Hepatic stellate cell (primary cell): ENCODE measurements around the gene BDKRB2.

Experiments used
- DNase-seq: peaks from one replicate; pipeline ENCODE4 v3.0.0; 2011; ENCODE audit warnings: low spot score

The BDKRB2 gene

DNA sequence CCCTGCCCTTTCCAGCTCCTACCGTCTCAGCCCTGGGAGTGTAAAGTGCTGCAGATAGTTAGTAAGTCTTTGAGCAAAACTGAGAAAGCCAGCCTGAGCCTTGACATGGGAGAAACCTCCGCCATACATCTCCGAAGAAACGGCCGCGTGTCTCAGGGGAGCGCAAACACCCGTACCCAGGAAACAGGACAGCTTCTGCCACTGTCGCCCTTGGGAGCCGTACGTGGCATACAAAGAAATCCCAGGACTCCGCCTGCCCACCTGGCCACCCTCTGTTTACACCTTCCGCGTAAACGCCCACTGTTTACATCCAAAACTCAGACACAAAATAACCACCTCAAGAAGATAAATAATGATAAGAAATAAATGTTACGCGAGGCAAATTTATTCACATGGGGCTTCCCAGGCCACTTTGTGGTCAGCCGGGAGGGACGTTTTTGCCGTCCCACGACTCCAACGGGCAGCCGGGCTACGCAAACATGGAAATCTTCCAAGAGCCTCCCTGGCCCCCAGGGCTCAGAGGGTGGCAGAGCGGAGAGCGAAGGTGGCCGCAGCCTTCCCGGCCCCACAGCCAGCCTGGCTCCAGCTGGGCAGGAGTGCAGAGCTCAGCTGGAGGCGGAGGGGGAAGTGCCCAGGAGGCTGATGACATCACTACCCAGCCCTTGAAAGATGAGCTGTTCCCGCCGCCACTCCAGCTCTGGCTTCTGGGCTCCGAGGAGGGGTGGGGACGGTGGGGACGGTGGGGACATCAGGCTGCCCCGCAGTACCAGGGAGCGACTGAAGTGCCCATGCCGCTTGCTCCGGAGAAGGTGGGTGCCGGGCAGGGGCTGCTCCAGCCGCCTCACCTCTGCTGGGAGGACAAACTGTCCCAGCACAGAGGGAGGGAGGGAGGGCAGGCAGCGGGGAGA lies at the start of gene BDKRB2:
BDKRB2 (plus strand) TSS at position 689 of the 908 bp plus-strand sequence. CDS start 32,269 bp downstream, outside the sequence.
- peak; percentile 97 for DNase-seq

DNA sequence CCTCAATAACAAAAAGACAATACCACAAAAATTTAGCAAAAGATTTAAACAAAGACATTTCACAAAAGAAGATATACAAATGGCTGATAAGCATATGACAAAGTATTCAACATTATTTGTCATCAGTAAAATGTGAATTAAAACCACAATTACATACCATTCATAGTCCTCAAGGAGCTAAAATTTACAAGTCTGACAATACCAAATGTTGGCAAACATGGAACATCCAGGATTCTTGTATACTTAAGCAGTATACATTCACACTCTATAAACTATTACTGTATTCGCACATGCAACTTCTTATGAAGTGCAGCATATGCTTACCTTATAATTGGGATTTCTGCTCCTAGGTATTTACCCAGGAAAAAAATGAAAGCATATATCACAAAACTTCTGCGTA lies 49.7 kb upstream of the BDKRB2 start:
- DNase-seq: no peak

DNA sequence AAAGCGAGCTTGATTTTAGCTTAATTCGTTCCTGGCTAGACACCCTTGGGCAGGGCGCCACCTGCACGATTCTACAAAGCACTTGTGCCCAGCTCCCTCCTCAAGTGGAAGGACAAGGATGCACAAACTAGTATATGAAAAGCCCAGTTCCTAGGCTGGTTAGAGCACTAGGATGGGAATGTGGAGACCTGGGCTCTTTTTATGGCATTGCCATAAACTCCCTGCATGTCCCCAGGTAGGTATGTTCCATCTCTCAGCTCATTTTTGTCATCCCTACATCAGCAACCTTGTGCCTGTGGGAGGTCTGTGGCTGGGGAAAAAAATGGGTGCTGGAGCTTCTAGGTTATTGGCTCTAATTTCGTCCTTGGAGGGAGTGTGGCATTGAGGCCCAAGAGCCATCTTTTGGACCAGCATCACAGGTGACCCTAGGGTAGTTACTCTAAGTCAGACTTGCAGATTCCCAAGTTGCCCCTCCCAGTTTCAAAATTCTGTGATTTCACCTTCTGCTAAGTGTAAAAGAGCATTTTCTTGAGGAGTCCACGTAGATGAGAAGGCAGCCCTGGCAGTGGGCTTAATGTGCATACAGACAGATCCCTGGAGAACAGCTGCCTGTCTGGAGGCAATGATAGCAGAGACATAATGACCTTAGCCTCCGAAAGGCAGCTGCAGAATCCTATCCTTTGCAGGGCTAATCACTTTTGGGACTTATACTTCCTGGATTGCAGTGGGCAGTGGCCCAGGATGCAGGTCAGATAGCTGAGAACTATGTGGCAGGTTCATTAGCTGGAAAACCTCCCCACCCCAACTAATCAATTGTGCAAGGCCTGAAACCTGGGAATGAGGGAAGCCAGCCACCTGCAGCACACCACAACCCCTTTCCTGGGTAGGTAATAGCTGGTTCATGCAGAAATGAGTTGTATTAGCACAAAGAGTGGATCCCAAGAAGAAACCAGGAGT lies 47.6 kb upstream of the BDKRB2 start:
- DNase-seq: no peak

DNA sequence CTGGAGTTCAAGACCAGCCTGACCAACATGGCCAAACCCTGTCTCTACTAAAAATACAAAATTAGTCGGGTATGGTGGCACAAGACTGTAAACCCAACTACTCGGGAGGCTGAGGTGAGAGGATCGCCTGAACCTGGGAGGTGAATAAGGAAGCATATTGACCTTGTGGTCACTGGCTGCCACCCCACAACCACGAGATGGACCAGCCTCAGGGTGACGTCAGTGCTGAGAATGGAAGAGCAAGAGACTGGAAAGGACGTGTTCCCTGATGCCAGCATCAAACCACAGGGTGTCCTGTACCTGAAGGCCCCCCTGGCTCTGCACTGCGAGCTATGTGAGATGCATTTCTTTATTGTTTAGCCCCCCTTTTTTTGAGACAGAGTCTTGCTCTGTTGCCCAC lies 45.9 kb upstream of the BDKRB2 start:
- DNase-seq: no peak

DNA sequence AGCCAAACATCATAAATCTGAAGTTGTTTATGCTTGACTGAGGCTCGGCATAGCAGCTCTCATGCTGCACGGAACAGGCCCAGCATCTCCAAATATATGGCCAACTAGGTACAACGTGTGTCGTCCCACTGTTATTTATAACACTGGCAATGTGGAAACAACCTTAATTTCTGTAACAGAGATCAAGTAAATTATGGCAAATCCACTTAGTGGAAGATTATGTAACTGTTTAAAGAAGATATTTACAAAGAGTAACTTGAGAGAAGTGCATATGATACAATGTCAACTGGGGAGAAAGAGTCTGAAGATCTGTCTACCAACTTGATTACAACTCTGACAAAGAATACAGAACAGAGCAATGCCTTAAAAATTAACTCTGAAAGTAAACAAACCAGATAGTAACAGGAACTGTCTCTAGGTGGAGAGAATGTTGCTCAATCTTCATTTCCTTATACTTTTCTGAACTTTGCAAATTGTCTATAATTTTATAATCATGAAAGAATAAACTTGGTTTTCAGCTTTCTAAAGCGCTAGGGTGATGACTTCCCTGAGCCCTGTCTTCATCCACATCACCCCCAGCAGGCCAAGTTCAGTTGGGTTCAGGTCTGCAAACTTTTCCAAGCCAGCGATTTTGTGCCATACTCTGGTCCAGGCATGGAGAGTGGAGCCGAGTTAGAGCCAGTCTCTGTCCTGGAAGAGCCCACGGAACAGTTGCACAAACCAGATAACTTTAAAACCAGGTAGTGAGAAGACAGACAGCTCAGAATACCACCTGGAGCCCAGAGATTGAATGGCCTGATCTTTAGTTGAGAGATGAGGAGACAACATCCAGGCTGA lies 44.3 kb upstream of the BDKRB2 start:
- DNase-seq: no peak

DNA sequence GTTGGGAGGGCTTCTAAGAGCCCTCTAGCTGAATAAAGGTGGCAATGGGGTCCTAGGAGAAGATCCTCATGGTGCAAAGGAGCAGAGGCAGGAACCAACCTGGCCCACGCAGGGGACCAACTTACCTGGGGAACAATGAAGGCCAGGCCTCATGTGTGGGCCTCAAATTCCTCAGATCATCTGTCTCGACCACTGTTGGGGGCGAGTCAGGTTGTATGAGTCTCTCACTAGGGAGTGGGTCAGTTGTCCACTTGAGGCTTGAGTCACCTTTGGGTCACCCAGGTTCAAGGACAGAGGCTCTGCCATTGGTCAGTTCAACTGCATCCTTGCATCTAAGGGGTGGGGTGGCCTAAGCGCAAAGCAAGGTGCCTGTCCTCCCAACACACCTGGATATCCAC lies 43.7 kb upstream of the BDKRB2 start:
- no peak for DNase-seq

DNA sequence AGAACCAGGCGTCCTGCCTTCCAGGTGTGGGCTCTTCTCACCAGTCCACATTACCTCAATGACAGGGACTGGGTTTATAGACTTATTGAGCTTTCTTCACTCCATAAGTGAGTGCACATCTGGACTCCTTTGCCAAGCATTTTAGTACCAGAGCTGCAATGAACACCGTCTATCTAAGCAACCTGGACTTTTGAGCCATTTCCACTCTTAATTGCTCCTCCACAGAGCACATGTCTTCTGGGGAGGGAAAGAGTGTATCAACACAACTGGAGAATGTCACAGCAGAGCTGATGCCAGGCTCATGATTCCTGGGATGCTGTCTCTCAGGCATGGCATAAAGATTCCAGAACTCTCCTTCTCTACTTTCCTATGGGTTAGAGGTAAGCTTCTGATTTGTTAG lies 43.0 kb upstream of the BDKRB2 start:
- no peak for DNase-seq

DNA sequence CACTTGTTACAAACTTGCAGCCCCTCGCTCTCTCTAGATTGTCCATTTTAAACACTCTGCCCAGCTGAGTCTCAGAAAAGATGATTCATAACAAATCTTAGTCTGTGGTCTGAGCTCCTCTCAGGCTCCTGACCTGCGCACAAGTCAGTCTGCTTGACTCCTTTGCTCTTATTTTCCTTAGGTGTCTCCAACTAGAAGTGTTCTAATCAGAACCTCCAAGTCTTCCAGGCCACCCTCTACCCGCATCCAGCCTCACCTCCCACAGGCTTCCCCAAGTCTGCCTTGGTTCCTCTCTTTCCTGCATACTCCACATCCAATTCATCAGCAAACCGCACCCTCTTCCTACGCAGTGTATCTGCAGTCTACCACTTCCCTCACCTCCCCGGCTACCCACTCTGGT lies 42.4 kb upstream of the BDKRB2 start:
- no peak for DNase-seq

DNA sequence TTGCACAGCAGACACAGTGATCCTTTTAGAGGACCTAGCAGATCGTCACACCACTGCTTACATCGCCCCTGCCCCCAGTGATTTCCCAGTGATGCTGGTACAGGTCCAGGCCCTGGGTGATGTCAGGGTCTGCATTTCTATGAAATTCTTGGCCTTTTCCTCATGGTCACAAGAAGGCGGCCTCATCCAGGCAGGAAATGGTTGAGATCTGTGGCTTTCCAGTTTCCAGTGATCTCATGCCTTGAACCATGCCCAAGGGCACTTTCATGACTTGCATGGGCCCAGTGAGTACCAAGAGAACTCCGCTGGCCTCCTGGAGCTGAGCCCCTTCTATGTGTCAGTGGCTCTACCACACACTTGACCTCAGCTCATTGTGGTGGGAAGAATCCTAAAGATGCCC lies 41.9 kb upstream of the BDKRB2 start:
- no peak for DNase-seq

DNA sequence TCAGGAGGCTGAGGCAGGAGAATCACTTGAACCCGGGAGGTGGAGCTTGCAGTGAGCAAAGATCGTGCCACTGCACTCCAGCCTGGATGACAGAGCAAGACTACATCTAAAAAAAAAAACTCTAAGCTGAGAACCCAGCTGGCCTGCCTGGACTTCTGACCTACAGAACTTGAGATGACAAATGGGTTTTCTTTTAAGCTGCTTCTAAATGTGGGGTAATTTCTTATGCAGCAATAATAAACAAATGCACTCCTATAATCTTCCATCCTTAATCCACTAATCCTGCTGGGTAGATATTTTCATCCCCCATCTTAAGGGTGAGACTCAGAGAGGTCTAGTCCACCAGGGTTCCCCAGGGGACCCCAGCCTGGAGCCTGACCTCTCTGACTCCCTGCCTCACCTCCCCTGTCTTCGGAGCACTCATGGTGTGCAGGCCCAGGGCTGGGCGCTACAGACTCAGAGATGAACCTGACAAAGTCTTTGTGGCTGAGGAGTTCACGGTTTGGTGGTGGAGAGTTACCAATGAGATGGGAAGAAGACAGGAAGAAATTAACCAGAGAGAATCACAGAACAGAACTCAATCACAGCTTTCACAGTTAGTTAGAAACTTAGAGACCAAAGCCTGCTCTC lies 39.7 kb upstream of the BDKRB2 start:
- DNase-seq: no peak

DNA sequence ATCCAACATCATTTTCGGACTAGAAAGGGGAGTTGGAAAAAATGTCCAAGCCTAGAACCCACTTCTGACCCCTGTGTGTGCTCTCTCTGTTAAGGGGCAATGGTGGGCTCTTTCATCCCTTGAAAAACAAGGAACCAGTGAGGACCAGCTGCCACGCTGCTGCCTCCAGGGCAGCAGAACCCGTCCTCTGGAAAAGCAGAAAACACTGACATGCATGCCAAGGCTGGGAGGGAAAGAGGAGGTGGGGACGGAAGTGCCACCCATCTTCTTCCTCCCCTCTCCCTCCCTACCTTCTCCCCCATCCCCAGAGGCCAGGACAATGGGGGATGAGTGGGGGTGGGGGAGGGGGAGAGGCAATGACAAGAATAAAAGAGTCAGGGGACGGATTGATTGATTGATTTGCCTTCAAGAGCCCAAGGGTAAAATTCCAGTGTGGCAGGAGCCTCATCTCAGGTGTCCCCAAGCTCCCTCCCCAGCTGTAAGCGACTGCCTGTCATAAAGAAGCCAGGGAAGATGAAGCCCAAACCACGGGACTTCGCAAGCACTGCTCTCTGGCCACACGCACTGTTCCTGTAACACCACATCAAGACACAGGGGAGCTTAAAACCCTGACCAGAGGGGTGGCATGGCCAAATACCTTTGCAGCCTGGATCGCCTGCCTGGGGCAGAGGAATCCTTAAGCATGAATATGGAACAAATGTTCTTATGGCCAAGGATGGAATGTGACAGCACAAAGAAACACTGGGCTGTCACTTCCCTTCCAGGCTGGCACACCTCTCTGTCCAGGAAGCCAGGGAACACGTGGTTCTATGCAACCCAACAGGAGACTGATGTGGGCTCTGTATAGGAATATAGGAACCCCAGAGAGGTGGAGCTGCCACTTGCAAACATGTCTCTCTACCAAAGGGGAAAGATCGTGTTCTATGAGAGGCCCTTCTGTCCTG lies 38.9 kb upstream of the BDKRB2 start:
- no peak for DNase-seq

DNA sequence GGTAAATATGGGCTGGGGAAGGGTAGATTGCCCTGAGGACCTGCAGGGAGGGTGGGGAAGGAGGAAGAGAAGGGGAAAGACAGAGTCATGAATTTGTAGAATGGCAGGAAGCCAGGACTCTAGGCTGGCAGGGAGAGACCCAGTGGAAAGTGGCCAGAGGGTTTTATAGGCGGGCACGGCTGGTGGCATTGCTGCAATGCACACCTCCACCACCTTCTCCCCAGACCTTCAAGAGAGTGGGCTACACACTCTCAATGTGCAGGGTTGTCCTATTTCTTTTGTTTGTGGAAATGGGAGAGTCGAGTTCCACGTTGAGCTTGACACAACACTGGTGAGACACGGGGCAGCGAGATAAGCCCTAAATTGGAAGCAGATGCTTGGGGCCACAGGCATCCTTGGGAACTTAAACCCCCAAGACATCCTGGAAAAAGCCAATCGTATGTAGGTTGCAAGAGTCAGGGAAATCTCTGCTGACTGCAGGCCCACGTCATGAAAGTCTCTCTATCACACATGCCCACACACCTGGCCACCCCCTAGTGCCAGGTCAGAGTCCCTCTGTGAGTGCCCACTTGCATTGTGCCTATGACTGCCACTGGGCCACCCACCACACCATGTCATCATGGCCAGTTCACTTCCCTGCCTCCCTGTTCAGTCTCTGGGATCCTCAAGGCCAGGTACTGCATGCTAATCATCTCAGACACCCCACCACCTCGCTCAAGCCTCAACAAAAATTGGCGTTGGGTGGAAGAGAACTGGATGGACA lies 38.0 kb upstream of the BDKRB2 start:
- DNase-seq: no peak

DNA sequence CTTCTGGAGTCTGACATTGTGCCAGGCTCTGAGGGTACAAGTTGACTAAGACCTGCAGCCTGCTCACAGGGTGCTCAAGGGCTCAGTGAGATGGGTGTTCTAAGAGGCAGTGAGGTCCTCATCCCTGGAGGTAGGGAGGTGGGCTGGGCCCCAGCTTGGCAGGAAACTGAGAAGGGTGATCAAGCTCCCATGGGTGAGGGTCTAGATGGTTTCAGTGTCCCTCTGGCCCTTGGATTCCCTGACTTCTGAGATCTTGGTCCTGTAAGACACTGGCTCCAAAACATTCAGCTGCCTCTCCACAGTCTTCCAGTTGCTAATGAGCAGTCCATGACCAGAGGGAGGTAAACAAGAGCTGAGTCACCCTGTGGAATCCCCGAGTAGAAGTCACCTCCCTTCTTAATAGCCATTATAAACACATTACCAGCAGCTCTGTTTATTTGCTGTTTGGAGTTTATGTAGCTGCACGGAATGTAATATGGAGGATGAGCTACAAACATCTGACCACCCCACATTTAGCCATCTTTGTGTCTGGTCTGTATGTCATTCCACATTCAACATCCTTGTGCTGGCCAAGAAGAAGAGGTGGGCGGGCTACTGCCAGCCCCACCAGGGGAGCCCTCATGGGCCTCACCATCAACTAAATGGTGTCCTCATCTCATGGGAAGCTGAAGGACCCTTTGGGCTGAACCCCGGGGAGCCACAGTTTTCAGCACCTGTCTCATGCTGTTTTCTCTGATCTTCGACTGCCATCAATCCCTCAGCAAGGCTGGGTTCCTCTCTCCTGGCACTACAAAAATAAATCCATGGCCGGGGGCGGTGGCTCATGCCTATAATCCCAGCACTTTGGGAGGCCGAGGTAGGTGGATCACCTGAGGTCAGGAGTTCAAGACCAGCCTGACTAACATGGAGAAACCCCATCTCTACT lies 37.2 kb upstream of the BDKRB2 start:
- DNase-seq: peak; percentile 85

DNA sequence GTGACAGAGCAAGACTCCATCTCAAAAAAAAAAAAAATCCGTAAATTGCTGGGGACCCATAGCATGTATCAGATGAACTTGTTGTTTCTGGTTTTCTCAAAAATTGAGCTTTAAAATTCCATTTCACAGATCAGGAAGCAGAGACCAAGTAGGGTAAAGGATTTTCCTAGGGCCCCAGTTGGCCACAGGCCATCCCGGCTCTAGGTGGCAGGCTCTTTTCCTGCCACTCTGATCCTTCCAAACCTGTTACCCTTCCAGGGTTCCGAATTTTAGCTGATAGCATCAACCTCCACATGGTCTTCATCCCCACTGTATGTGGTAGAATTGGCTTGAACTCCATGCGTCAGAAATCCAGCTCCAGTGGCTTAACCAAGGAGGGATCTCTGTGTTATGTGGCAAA lies 36.1 kb upstream of the BDKRB2 start:
- DNase-seq: no peak

DNA sequence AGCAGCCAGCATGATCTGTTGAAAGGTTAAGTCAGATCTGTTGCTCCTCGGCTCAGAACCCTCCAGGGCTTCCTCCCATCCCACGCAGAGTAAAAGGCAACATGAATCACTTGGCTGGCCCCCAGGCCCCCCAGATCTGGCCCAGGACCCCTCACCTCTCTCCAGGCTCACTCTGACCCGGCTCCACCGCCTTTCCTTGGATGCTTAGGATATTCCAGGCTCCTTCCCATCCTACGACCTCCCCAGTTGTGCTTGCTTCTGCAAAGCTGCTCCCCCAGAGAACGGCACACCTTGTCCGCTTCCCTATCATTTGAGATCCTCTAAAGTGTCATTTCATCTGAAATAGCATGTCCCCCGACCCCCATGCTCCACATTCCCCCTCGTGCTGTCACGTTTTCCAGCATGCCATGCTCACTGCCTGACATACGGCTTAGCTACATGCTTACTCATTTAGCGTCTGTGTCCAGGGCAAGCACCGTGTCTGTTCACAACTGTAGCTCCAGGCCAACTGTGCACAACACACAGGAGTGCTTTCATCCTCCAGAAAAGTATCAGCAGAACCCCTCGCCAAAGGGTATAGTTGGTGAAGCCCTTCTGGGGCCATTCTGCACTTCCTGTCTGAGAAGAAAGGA lies 33.6 kb upstream of the BDKRB2 start:
- DNase-seq: no peak

DNA sequence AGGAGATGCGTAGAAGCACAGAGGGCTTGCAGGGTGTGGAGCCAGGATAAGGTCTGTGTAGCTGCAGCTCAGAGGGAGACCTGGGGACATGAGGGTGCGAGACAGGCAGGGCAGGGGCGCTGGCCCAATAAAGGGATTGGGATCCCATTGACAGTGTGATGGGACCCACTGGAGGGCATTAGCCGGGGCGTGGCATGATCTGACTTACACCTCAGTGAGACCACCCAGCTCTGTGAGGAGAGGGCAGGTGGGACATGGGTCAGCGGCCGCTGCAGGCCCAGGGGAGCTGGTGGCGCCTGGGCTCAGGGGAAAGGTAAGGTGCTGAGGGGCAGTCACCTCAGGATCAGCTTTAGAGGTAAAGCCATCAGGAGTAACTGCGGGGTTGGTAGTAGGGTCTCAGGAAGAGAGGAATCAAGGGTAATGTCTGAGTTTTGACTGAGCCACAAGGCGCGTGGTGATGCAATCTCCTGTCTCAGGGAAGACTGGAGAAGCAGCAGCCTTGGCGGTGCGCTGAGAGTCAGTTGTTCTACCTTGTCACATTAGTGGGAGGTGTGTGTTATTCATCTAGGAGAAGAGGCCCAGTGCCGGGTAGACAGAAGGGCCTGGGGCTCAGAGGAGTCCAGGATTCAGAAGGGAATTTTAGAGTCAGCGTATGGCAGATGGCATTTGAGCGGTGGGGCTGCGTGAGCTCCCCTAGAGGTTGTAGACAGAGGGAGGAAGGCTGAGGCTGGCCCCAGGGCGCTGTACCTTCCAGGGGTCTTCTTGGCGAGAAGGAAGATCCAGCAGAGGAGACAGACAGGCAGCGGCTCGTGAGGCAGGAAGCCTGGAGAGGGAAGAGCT lies 30.8 kb upstream of the BDKRB2 start:
- DNase-seq: no peak

DNA sequence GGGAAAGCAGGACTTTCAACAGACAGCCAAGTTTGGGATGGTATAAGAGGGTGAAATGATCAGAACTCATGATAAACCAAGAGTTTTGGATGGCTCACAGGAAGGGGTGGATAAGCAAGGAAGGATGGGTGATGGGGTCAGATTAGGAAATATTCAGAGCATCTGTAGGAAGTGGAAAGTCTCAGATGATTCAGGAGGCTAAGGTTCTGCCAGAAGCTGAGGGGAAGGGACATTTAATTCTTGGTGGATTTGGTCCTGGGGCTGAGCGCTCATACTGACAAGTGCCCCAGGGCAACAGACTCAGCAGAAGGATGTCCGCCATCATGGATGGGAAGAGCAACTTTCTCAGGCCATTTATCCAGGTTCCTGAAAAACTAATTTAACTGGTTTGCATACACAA lies 28.4 kb upstream of the BDKRB2 start:
- DNase-seq: peak; percentile 43
